ENCODE results near the gene MINDY1. TPM values are rescaled to one million over a fixed set of nuclear protein-coding genes. Genes with fewer than 3 reads are reported as not detected.

Gene MINDY1
- total and polyA plus RNA-seq, 8 donors: 9.8 to 60.0 (median 28.5) TPM

DNA sequence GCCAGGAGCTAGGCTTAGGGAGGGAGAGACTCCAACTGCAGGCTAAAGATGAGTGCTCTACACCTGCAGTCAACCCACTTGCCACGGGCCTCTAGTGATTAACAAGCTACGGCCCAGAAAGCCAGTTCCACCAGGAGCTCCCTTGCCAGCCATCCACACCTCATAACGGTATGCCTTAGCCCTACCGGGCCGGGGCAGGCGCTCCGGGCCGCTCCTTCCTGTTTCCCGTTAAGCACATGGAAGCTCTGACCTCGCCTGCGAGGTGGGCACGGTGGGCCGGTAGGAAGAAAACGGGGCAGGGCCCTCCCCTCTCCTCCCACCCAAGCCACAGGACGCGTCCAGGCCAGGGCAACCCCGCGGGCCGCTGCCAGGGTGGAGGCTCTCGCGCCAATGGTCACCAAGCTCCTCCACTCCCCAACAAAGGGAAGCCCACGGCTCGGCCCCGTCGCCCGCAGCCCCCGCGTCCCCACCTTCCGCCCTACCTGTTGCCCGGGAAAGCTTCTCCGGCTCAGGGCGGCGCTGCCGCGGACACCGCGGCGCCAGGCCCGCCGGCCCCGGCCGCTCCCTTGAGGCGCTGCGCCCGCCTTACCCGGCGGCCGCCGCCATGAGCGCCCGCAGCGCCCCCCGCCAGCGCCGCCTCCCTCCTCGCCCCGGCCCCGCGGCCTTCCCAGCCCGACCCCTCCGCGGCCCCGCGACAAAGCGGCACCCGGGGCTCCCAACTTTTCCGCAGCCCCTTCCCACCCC is 32.7 kb downstream of the MINDY1 start:
- H3K4me1 ChIP-seq: peaks cover 62 to 89% (median 81%) of the 10 kb centered on the region in 4 donors
- peak overlapping the region; percentile 91 to 99 (median 91) for H3K27ac ChIP-seq
- no peaks in the 10 kb centered on the region for H3K9me3 ChIP-seq
- intact Hi-C loops (cut with DNase I; ENCODE audit: low total_unique reads): no loop called here
- H3K4me3 ChIP-seq: peak overlapping the region; percentile 80 to 97 (median 93)
- TF ChIP-seq EP300 (IDR thresholded peaks at IDR 0.05): no peak
- TF ChIP-seq POLR2AphosphoS5 (IDR thresholded peaks at IDR 0.05): no peak
- TF ChIP-seq, protein P1, sequence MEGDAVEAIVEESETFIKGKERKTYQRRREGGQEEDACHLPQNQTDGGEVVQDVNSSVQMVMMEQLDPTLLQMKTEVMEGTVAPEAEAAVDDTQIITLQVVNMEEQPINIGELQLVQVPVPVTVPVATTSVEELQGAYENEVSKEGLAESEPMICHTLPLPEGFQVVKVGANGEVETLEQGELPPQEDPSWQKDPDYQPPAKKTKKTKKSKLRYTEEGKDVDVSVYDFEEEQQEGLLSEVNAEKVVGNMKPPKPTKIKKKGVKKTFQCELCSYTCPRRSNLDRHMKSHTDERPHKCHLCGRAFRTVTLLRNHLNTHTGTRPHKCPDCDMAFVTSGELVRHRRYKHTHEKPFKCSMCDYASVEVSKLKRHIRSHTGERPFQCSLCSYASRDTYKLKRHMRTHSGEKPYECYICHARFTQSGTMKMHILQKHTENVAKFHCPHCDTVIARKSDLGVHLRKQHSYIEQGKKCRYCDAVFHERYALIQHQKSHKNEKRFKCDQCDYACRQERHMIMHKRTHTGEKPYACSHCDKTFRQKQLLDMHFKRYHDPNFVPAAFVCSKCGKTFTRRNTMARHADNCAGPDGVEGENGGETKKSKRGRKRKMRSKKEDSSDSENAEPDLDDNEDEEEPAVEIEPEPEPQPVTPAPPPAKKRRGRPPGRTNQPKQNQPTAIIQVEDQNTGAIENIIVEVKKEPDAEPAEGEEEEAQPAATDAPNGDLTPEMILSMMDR (IDR thresholded peaks at IDR 0.05): no peak
- TF ChIP-seq POLR2A (IDR thresholded peaks at IDR 0.05): no peak
- WGBS, 5 donors: 0 to 1% (median 0%) methylated on average over 23 to 66 of the region's 67 CpGs; no CpG with 5 or more reads in 1 of the 5 donors
- peak; percentile 48 to 72 for DNase-seq
- H3K27me3 ChIP-seq: no peaks in the 10 kb centered on the region
- peaks cover 0 to 3% (median 1%) of the 10 kb centered on the region in 4 donors for H3K36me3 ChIP-seq

DNA sequence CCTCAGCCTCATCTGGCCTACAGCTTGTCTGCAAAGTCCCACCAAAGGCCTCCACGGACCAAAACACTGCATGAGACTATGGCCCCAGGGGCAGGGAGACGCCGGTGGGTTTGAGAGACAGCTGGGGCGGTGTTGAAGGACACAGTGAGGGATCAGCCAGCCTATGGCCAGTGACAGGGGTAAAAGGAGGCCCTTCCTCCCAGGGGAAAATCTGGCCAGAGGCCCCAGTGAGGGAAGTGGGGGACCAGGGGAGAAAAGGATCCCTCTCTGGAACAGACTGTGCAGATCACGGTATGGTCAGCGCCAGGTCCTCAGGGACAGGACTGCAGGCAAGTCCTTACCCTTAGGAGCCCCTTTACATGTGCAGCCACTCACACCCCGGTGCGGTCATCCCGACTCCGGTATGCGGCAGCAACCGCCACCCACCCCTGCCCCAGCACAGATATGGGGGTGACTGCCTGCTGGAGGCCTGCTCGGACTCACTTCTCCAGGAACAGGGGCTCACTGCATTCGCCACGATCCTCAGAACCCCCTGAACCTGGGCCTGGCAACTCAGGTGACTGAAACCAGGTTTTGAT is 33.4 kb downstream of the MINDY1 start:
- 4 to 9% (median 9%) methylated on average over 10 to 15 of the region's 15 CpGs for WGBS, 5 donors
- Histone ChIP-seq H3K4me1 (peaks cover 58 to 89% (median 81%) of the 10 kb centered on the region in 4 donors), H3K27me3 (no peaks in the 10 kb centered on the region), H3K36me3 (peaks cover 6 to 9% (median 8%) of the 10 kb centered on the region in 4 donors), H3K9me3 (no peaks in the 10 kb centered on the region), H3K4me3 (peak overlapping the region; percentile 80 to 97 (median 93)), H3K27ac (peak overlapping the region; percentile 91 to 99 (median 91))
- TF ChIP-seq, protein P1 (IDR thresholded peaks at IDR 0.05): no peak
- no peak for TF ChIP-seq POLR2A (IDR thresholded peaks at IDR 0.05)
- no peak for TF ChIP-seq EP300 (IDR thresholded peaks at IDR 0.05)
- no peak for TF ChIP-seq POLR2AphosphoS5 (IDR thresholded peaks at IDR 0.05)
- peak; percentile 29 to 52 for DNase-seq
- intact Hi-C loops (cut with DNase I; ENCODE audit: low total_unique reads): no loop called here

DNA sequence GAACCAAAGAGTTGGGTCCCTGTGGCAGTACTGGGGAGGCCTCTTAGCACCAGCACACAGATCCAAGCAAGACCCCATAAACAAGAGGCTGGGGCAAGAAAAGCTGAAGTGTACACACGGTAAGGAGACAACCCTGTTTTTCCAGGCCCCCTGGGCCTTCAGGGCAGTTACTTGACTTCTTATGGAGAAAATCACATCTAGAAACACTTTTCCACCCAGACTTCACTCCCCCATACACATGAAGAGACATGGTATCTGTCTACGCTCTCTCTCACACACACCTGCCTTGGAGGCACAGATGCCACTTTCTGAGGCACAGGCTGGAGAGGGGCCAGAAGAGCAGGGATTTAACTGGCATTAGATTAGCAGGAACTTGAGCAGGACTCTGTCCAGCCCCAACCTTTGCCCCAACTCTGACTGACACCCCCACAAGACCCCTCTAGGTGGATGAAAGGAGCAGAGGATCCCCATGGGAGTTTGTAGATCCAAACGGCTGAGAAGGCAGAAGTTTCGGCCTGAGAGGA is 34.2 kb downstream of the MINDY1 start:
- peak in 1 of 2 donors; percentile 52 for DNase-seq
- Histone ChIP-seq H3K4me3 (peak overlapping the region; percentile 80 to 97 (median 93)), H3K4me1 (peaks cover 49 to 86% (median 74%) of the 10 kb centered on the region in 4 donors), H3K27ac (peak overlapping the region; percentile 71 to 99 (median 91)), H3K9me3 (no peaks in the 10 kb centered on the region), H3K36me3 (peaks cover 14 to 18% (median 16%) of the 10 kb centered on the region in 4 donors), H3K27me3 (no peaks in the 10 kb centered on the region)
- 31 to 57% (median 45%) methylated on average over 4 of the region's 4 CpGs for WGBS, 5 donors
- TF ChIP-seq, protein P1 (IDR thresholded peaks at IDR 0.05): no peak
- no peak for TF ChIP-seq POLR2A (IDR thresholded peaks at IDR 0.05)
- TF ChIP-seq POLR2AphosphoS5 (IDR thresholded peaks at IDR 0.05): no peak
- TF ChIP-seq EP300 (IDR thresholded peaks at IDR 0.05): no peak
- intact Hi-C loops (cut with DNase I; ENCODE audit: low total_unique reads): no loop called here

DNA sequence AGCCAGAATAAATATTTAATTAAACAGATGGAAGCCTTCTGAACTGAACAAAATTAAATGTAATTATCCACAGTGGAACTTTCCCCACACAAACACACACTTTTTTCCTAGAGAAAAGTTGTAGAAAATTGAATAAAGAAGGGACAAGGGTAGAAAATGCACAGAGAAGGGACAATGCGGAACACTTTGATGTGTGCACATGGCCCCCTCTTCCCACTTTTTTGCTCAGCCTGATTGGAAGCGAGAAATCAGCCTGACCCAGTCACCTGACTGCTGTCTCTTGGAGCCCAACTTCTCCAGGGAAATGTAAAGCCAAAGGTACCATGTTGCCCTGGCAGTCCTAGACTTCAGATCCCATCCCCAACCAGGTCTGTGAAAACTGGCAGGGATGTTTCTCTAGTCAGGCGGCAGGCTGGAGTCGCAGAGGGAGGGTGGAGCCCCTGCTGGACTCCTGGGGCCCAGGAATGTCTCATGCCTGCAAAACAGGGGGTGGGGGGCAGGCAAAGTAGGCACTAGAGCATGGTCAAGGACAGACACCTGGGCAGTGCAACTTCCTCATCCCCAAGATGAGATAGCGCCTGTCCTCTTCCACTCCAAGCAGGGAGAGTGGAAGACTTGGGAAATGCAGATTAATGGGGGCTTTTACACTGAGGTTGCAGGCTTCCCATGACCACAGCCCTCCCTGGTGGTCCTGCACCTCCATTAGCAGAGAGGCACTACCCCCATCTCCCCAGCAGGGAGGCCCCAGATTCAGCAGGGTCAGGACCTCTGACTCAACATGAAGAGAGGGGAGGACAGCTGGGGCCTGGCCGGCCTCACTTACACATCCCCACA is 34.9 kb downstream of the MINDY1 start:
- H3K36me3 ChIP-seq: peaks cover 21 to 25% (median 23%) of the 10 kb centered on the region in 4 donors
- peak overlapping the region; percentile 71 to 99 (median 91) for H3K27ac ChIP-seq
- no peaks in the 10 kb centered on the region for H3K9me3 ChIP-seq
- 42 to 59% (median 48%) methylated on average over 5 to 6 of the region's 6 CpGs for WGBS, 5 donors
- TF ChIP-seq, protein P1 (IDR thresholded peaks at IDR 0.05): no peak
- TF ChIP-seq EP300 (IDR thresholded peaks at IDR 0.05): no peak
- no peak for TF ChIP-seq POLR2AphosphoS5 (IDR thresholded peaks at IDR 0.05)
- peaks cover 43 to 79% (median 68%) of the 10 kb centered on the region in 4 donors for H3K4me1 ChIP-seq
- peak in 1 of 2 donors; percentile 30 for DNase-seq
- no peaks in the 10 kb centered on the region for H3K27me3 ChIP-seq
- H3K4me3 ChIP-seq: peak overlapping the region; percentile 80 to 97 (median 93)
- intact Hi-C loops (cut with DNase I; ENCODE audit: low total_unique reads): no loop called here

Data from stomach (tissue), 9 donors.